Activated CD8-positive, alpha-beta T cell treated with anti-CD3 and anti-CD28 coated beads for 36 hours (primary cell): ENCODE results near the gene SEC31B. TPM values are rescaled to one million over a fixed set of nuclear protein-coding genes. Genes with fewer than 3 reads are reported as not detected.

Source experiments
- ATAC-seq: fragments of 200-7000 bp; cut with Tn5 transposase; one replicate; pipeline ENCODE4 v1.10.0; 2021; ENCODE audit warnings: mild to moderate bottlenecking, moderate library complexity
- CTCF ChIA-PET: fragments of 350-600 bp; sonication (Branson Sonifier 250); formaldehyde crosslinking; loops from one replicate; lab custom pipeline; 2021; ENCODE audit warnings: antibody characterized with exemption; lab: Charles Lee
- POLR2A ChIA-PET: fragments of 350-600 bp; sonication (Branson Sonifier 250); formaldehyde crosslinking; loops from one replicate; lab custom pipeline; 2021; ENCODE audit warnings: antibody characterized with exemption; lab: Charles Lee
- DNase-seq: peaks from one replicate; pipeline ENCODE4 v3.0.0-alpha.2; 2020
- H3K27ac Mint-ChIP-seq: one replicate; pipeline ENCODE4 v1.8.0; 2021; ENCODE audit warnings: mild to moderate bottlenecking, mixed read lengths
- H3K27me3 Mint-ChIP-seq: one replicate; pipeline ENCODE4 v1.8.0; 2021; ENCODE audit warnings: mixed read lengths
- H3K36me3 Mint-ChIP-seq: one replicate; pipeline ENCODE4 v1.8.0; 2021; ENCODE audit warnings: low read depth, mixed read lengths
- H3K4me1 Mint-ChIP-seq: one replicate; pipeline ENCODE4 v1.8.0; 2021; ENCODE audit warnings: low read depth, mixed read lengths
- H3K4me3 Mint-ChIP-seq: one replicate; pipeline ENCODE4 v1.8.0; 2021; ENCODE audit warnings: mild to moderate bottlenecking, moderate library complexity, mixed read lengths
- H3K9me3 Mint-ChIP-seq: one replicate; pipeline ENCODE4 v1.8.0; 2021; ENCODE audit warnings: mixed read lengths
- CTCF ChIP-seq: fragments of 200-600 bp; IDR thresholded peaks from one replicate; pipeline ENCODE4 v1.8.0; 2022; ENCODE audit warnings: antibody characterized with exemption, mild to moderate bottlenecking
- intact Hi-C: fragments of 100-400 bp; cut with micrococcal nuclease; formaldehyde crosslinking; loops from one replicate; pipeline ENCODE4 v1.10.0; 2022
- total RNA-seq, 2 experiments: library from RNA; stranded (reverse); gene quantifications; one replicate each; pipeline ENCODE4 v1.2.3, GENCODE V29; 2021

SEC31B gene
- total RNA-seq, 2 experiments from 2014 or later: 34.2 to 40.6 TPM

DNA sequence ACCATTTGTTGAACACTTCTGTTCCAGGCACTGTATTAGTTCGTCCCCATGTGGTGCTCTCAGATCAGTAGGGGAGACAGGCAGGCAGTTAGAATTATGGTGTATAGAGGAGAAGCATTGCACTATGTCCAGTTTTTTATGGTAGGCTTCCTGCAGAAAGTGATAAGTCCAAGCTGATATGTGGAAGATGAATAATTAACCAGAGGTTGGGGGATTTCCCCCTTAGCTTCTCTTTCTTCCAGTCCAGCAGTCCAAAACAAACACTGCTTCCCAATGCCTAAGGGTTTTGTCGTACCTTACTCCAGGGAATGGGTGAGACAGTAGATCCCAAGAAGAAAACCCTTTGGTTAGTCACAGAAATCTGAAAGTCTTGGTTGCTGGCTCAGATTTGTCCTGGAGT, 35.2 kb upstream of the SEC31B start:
- TF ChIP-seq CTCF: no peak
- POLR2A ChIA-PET: interaction anchor here (1.3 kb wide), 1 partner anchor 10 kb away, joined by 3 read pairs; no protein-coding TSS in a partner anchor
- Mint-ChIP-seq H3K4me1 (no peaks in the 10 kb centered on the region), H3K9me3 (no peaks in the 10 kb centered on the region), H3K4me3 (no peak overlapping the region), H3K27me3 (no peaks in the 10 kb centered on the region), H3K36me3 (peaks cover 5% of the 10 kb centered on the region), H3K27ac (no peak overlapping the region)
- CTCF ChIA-PET: interaction anchor here (2.0 to 3.4 kb wide), 2 partner anchors 19 to 189 kb away, joined by 6 to 13 read pairs; partner anchors contain the start of gene HIF1AN
- intact Hi-C loops: no loop called here
- ATAC-seq: no peak
- no peak for DNase-seq

DNA sequence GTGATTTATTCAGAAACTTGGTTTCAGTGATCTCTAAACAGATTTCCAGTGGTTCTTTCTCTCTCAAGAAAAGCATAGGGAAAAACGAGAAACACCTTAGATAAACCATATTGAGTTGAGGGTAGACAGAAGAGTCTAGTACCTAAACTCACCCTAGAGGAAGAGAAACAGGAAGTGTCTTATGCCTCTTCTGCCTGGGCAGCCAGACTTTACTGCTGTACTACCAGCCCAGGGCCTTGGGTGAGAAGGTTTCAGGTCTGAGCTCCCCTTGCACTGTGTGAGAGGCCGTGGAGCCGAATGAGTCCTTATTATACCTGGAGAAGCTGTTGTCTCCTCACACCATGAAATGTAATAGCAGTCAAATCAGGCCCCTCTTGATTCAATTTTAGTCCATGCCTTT, 34.3 kb upstream of the SEC31B start:
- Mint-ChIP-seq H3K27ac (no peak overlapping the region), H3K4me3 (no peak overlapping the region), H3K4me1 (no peaks in the 10 kb centered on the region), H3K27me3 (no peaks in the 10 kb centered on the region), H3K9me3 (no peaks in the 10 kb centered on the region), H3K36me3 (peaks cover 7% of the 10 kb centered on the region)
- no peak for TF ChIP-seq CTCF
- ATAC-seq (no peak), DNase-seq (no peak)
- intact Hi-C loops: no loop called here
- CTCF ChIA-PET: interaction anchor here (1.1 to 3.4 kb wide), 3 partner anchors 8 to 190 kb away, joined by 3 to 13 read pairs (median 6); no protein-coding TSS in a partner anchor
- POLR2A ChIA-PET: no interaction called here

DNA sequence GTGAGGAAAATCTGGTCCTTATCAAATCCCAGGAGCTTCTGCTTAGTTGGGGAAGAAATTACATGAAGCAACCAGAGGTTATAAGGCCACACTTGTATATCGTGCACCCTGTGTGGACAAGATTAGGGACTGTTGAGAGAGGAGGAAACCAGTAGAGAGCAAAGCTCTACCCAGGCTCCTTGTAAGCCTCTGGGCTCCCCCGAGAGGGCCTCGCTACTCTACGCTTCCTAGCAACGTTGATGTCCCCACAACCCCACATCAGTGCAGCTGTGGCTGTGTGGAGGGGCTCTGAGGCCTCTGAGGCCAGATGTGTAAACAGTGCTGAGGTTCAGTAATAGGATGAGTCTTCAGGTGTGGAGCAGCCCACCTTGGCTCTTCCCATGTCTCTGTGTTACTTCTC, 32.1 kb upstream of the SEC31B start:
- H3K36me3 Mint-ChIP-seq: peaks cover 16% of the 10 kb centered on the region
- no peak overlapping the region for H3K4me3 Mint-ChIP-seq
- no peaks in the 10 kb centered on the region for H3K27me3 Mint-ChIP-seq
- no peak for DNase-seq
- ATAC-seq: no peak
- H3K9me3 Mint-ChIP-seq: no peaks in the 10 kb centered on the region
- no peaks in the 10 kb centered on the region for H3K4me1 Mint-ChIP-seq
- H3K27ac Mint-ChIP-seq: no peak overlapping the region
- ChIA-PET POLR2A (interaction anchor here (0.6 to 2.4 kb wide), 5 partner anchors 9 to 186 kb away, joined by 3 to 10 read pairs (median 3); no protein-coding TSS in a partner anchor), CTCF (interaction anchor here (0.9 to 3.1 kb wide), 4 partner anchors 11 to 192 kb away, joined by 3 to 12 read pairs (median 7); no protein-coding TSS in a partner anchor)
- TF ChIP-seq CTCF: no peak
- intact Hi-C loops: no loop called here

GRCh38 chr10:100551196-100551595, 31.5 kb upstream of the SEC31B start:
- TF ChIP-seq CTCF: no peak
- H3K4me1 Mint-ChIP-seq: no peaks in the 10 kb centered on the region
- DNase-seq (no peak), ATAC-seq (no peak)
- no peak overlapping the region for H3K27ac Mint-ChIP-seq
- POLR2A ChIA-PET: interaction anchor here (0.6 to 2.4 kb wide), 4 partner anchors 9 to 41 kb away, joined by 3 to 10 read pairs (median 3); no protein-coding TSS in a partner anchor
- CTCF ChIA-PET: interaction anchor here (0.9 to 3.1 kb wide), 5 partner anchors 12 to 193 kb away, joined by 3 to 12 read pairs (median 3); partner anchors contain the start of gene HIF1AN
- no peak overlapping the region for H3K4me3 Mint-ChIP-seq
- H3K27me3 Mint-ChIP-seq: no peaks in the 10 kb centered on the region
- intact Hi-C loops: no loop called here
- peaks cover 17% of the 10 kb centered on the region for H3K36me3 Mint-ChIP-seq
- H3K9me3 Mint-ChIP-seq: no peaks in the 10 kb centered on the region

- DNase-seq (no peak), ATAC-seq (no peak)
- H3K4me3 Mint-ChIP-seq: no peak overlapping the region
- no peak for TF ChIP-seq CTCF
- no peaks in the 10 kb centered on the region for H3K9me3 Mint-ChIP-seq
- intact Hi-C loops: no loop called here
- CTCF ChIA-PET: interaction anchor here (1.4 to 2.1 kb wide), 4 partner anchors 17 to 199 kb away, joined by 4 to 7 read pairs (median 4); no protein-coding TSS in a partner anchor
- H3K27me3 Mint-ChIP-seq: no peaks in the 10 kb centered on the region
- H3K4me1 Mint-ChIP-seq: peaks cover 4% of the 10 kb centered on the region
- no peak overlapping the region for H3K27ac Mint-ChIP-seq
- peaks cover 41% of the 10 kb centered on the region for H3K36me3 Mint-ChIP-seq
- POLR2A ChIA-PET: interaction anchor here (0.6 to 1.5 kb wide), 3 partner anchors 9 to 324 kb away, joined by 3 to 6 read pairs (median 3); partner anchors contain the start of gene HIF1AN
Measured at GRCh38 chr10:100544950-100545349, 25.3 kb upstream of the SEC31B start.
